Measurements from ENCODE around the gene FFAR2.

The FFAR2 gene

DNA sequence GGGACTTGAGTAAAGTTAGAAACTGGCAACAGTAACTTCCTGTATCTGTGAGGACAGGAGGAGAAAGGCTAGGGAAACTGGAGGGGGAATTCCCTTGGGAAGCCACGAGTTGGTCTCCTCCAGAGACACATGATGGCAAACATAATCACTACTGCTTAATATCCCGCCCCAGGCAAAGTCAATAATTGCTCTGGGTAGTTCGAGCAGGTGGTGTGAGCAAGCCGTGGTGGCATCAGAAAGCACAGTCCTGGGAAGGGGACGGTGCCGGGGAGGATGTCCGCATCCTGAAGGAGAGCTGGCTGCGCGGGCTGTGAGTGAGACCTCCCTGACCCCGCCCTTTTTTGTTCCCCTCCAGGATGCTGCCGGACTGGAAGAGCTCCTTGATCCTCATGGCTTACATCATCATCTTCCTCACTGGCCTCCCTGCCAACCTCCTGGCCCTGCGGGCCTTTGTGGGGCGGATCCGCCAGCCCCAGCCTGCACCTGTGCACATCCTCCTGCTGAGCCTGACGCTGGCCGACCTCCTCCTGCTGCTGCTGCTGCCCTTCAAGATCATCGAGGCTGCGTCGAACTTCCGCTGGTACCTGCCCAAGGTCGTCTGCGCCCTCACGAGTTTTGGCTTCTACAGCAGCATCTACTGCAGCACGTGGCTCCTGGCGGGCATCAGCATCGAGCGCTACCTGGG lies 1.4 kb downstream of the FFAR2 start:
- TF ChIP-seq, protein P1, sequence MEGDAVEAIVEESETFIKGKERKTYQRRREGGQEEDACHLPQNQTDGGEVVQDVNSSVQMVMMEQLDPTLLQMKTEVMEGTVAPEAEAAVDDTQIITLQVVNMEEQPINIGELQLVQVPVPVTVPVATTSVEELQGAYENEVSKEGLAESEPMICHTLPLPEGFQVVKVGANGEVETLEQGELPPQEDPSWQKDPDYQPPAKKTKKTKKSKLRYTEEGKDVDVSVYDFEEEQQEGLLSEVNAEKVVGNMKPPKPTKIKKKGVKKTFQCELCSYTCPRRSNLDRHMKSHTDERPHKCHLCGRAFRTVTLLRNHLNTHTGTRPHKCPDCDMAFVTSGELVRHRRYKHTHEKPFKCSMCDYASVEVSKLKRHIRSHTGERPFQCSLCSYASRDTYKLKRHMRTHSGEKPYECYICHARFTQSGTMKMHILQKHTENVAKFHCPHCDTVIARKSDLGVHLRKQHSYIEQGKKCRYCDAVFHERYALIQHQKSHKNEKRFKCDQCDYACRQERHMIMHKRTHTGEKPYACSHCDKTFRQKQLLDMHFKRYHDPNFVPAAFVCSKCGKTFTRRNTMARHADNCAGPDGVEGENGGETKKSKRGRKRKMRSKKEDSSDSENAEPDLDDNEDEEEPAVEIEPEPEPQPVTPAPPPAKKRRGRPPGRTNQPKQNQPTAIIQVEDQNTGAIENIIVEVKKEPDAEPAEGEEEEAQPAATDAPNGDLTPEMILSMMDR (IDR thresholded peaks at IDR 0.05; ENCODE audit: insufficient read depth, low read length, missing control alignments), result no peak
- CTCF ChIA-PET, result no interaction called here
- no peak overlapping the region for H3K4me3 ChIP-seq (ENCODE audit: low read depth, low read length)
- POLR2A ChIA-PET, result no interaction called here
- no peak for DNase-seq (ENCODE audit: low read depth, low spot score)

DNA sequence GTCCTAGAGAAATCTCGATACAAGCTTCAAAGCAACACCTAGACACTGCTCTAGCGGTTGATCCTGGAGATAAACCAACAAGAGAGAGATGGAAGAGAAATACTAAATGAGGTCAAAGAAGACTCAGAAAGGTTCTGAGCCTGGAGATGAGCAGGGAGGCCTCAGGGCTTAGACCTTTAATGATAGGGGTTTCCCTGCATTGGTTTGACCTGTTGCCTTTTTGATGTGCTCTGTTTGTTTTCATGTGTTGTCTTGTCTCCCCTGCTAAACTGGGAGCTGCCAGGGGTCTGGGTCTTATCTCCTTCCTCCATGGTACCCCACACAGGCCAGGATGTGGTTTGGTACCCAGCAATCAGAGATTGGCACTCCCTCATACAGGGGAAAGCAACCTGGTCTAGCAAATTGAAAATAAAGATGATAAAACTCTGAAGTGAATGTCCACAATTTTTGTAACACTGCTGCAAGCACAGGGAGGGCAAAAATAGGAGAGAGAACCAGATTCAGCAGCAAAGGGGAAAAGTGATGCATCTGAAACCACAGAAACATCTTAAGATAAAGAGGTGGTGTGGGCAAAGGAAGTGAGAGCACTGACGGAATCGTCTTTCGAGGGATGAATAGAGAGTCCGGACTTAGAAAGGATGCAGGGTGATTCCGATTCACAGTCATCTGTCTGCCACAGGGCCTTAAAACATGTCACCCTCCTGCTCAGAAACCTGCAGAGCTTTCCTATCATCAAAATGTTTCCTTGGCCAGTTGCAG lies 3.5 kb downstream of the FFAR2 start:
- POLR2A ChIA-PET, result no interaction called here
- DNase-seq (ENCODE audit: low read depth, low spot score), result no peak
- TF ChIP-seq, protein P1 (IDR thresholded peaks at IDR 0.05; ENCODE audit: insufficient read depth, low read length, missing control alignments), result no peak

DNA sequence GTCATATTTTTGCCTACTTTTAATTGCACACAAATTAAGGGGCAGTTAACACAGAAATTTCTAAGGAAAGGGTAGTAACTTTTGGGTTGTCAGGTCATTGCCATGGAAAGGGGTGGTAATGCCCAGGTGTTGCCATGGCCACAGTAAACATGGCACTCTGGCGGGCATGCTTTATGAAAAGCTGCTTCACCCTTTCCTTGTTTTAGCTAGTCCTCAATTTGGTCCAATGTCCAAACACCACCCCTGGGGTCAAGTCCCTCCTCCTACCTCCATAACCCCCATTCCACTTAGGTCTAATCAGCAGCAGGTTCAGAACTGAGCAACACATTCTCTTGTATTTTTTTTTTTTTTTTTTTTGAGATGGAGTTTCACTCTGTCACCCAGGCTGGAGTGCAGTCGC lies 6.6 kb downstream of the FFAR2 start:
- DNase-seq (ENCODE audit: low read depth, low spot score), result no peak
- no peak overlapping the region for H3K4me3 ChIP-seq (ENCODE audit: low read depth, low read length)
- ChIA-PET POLR2A (no interaction called here), CTCF (no interaction called here)
- TF ChIP-seq, protein P1 (IDR thresholded peaks at IDR 0.05; ENCODE audit: insufficient read depth, low read length, missing control alignments), result no peak

More for the DNA sequence above, 3.5 kb downstream of the FFAR2 start:
- CTCF ChIA-PET, result no interaction called here
- H3K4me3 ChIP-seq (ENCODE audit: low read depth, low read length), result no peak overlapping the region

DNA sequence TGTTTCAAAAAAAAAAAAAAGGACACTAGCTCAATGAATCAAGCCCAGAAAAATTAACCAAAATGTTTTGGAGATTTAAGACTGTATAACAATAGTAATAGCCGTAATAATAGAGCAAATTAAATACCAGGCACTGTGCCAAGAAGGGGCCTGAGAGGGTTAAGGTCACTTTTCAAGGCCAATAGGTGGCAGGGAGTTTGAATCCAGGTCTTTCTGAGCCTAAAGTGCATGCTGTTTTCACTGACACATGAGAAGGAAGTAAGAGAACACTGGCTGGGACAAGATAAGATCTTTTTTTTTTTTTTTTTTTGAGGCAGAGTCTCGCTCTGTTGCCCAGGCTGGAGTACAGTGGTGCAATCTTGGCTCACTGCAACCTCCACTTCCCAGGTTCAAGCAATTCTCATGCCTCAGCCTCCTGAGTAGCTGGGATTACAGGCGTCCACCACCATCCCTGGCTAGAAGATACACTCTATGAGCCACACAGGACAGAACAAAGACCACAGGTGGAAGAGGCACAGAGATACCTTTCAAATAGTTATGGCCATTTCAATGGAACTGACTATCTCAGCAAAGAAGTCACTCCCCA lies 7.7 kb downstream of the FFAR2 start:
- H3K4me3 ChIP-seq (ENCODE audit: low read depth, low read length), result no peak overlapping the region
- DNase-seq (ENCODE audit: low read depth, low spot score), result no peak
- ChIA-PET CTCF (no interaction called here), POLR2A (no interaction called here)
- TF ChIP-seq, protein P1 (IDR thresholded peaks at IDR 0.05; ENCODE audit: insufficient read depth, low read length, missing control alignments), result no peak

DNA sequence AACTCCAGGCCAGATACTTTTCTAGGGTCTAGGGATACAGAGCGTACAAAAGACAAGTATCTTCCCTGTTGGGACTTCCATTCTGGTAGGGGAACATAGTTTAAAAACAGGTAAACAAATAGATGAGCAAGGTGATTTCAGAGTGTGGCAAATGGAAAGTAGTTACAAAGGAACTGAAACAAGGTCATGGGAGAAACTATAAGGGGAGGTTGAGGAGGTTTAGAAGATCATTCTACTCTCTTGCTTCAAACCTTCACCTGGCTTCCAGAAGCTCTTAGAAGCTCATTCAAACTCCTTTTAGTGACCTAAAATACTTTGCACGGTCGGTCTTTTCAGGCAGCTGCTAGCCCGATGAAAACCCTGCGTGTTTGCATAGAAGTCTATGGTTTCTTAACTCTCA lies 9.1 kb downstream of the FFAR2 start:
- TF ChIP-seq, protein P1 (IDR thresholded peaks at IDR 0.05; ENCODE audit: insufficient read depth, low read length, missing control alignments), result no peak
- ChIA-PET CTCF (no interaction called here), POLR2A (no interaction called here)
- H3K4me3 ChIP-seq (ENCODE audit: low read depth, low read length), result no peak overlapping the region
- DNase-seq (ENCODE audit: low read depth, low spot score), result no peak

DNA sequence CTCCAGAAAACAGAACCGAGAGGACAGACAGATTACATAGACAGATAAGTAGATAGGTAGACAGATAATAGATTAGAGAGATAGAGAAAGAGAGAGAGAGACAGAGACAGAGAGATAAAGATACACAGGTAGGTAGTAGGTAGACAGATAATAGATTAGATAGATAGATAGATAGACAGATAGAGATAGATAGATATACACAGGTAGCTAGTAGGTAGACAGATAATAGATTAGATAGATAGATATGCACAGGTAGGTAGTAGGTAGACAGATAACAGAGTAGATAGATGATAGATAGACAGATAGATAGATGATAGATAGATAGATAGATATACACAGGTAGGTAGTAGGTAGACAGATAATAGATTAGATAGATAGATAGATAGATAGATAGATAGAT lies 10.1 kb downstream of the FFAR2 start:
- DNase-seq (ENCODE audit: low read depth, low spot score), result no peak
- ChIA-PET POLR2A (no interaction called here), CTCF (no interaction called here)
- H3K4me3 ChIP-seq (ENCODE audit: low read depth, low read length), result no peak overlapping the region
- TF ChIP-seq, protein P1 (IDR thresholded peaks at IDR 0.05; ENCODE audit: insufficient read depth, low read length, missing control alignments), result no peak

Measured in AG04449 (cell line).